Measurements from ENCODE around the gene FAM135A.
"Not testable (repeated sequence)": the region's sequence is repeated elsewhere in the genome, so short reads cannot be mapped to it uniquely, and the experiment has no call there.

Gene FAM135A

GRCh38 chr6:70447343-70448070, 34.2 kb downstream of the FAM135A start:
- not testable (repeated sequence) for H3K27ac ChIP-seq; DNase-seq (ENCODE audit: low read depth, low spot score)

GRCh38 chr6:70453899-70454298, 40.6 kb downstream of the FAM135A start:
- not testable (repeated sequence) for DNase-seq (ENCODE audit: low read depth, low spot score); H3K27ac ChIP-seq

DNA sequence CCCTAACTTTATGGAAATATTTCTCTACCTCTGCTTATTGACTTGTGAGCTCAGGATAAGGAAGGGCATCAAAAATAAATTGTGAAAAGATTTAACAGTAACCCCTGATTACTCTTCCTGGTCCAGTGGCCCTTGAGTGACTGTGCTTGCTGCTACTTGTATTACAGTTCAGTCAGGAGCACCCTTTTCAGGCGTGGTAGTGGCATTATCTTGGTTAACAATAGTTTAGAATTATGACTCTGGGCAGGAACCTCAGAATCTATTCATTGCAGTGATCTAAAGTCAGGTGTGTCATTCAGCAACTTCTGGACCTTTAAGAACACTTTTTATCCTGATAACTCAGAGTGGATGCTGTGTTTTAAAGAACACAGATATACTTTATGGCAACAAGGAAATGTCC, 43.4 kb downstream of the FAM135A start:
- DNase-seq (ENCODE audit: low read depth, low spot score), result no peak
- no peak overlapping the region for H3K27ac ChIP-seq

DNA sequence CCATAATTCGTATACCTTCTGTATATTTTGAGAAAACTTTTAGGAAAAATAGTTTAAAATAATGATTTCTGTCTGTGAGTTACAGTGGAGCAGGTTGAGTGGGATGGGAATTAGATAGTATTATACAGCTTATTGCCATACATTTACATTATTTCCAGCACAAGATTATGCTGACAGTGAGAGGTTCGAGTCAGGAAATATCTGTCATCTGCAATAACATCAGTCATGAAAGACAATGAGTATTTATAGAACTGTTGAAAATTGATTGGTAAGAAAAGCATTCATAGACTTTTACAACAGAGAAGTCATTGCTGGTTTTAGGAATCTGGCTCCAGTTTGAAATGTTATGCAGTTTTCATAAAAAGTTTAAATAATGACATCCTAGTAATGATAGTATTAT, 45.9 kb downstream of the FAM135A start:
- no peak for DNase-seq (ENCODE audit: low read depth, low spot score)
- H3K27ac ChIP-seq, result no peak overlapping the region

DNA sequence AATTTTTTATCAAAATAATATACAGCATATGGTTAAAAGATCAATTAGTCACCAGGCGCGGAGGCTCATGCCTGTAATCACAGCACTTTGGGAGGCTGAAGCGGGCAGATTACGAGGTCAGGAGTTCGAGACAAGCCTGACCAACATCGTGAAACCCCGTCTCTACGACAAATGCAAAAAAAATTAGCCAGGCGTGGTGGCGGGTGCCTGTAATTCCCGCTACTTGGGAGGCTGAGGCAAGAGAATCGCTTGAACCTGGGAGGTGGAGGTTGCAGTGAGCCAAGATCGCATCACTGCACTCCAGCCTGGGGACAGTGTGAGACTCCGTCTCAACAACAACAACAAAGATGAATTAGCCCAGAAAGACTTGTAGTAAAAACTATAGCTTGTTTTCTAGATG, 46.4 kb downstream of the FAM135A start:
- not testable (repeated sequence) for H3K27ac ChIP-seq; DNase-seq (ENCODE audit: low read depth, low spot score)

DNA sequence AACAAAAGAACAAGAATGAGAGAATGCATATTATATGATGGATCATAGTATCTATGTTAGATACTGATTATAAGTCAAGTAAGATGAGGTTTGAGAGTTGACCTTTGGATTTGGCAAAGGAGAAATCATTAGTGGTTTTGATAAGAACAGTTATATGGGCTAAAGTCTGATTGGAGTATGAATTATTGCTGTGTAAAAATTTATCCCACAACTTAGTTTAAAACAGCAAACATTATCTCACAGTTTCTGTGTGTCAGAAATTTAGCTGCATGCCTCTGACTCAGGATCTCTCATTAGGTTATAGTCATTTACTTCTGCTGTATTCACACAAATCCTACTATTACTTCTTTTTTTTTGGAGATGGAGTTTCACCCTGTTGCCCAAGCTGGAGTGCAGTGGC, 56.7 kb downstream of the FAM135A start:
- DNase-seq (ENCODE audit: low read depth, low spot score), result no peak
- H3K27ac ChIP-seq, result no peak overlapping the region

DNA sequence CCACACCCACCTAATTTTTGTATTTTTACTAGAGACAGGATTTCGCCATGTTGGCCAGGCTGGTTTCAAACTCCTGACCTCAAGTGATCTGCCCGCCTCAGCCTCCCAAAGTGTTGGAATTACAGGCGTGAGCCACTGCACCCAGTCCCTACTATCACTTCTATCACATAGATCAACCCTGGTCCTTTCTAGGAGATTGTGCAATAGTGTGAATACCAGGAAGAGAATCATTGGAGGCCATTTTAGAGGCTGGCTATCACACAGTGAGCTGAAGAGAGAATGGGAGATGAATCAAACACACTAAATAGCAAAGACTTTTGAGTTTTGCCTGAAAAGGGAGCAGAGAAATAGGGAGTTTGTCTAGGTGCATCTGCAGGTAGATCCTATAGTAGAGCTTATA, 57.2 kb downstream of the FAM135A start:
- DNase-seq (ENCODE audit: low read depth, low spot score); H3K27ac ChIP-seq: not testable (repeated sequence)

DNA sequence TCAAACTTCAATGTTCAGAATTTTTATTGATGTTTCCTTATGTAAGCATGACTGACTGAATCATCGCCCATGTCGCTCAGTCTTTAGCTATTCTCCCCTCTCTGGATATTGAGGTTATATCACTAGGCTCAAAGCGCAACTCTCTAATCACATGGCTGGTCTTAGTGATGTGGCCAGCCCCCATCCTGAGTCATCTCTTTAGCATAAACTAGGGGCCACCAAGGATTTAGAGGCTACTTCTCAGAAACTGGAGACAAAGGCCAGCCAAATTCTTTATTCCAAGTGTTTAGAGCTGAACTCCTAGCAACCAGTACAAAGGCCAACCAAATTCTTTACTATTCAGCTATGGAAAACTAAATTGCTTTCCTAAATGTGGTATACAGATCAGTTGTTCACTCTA, 61.4 kb downstream of the FAM135A start:
- DNase-seq (ENCODE audit: low read depth, low spot score), result no peak
- no peak overlapping the region for H3K27ac ChIP-seq

DNA sequence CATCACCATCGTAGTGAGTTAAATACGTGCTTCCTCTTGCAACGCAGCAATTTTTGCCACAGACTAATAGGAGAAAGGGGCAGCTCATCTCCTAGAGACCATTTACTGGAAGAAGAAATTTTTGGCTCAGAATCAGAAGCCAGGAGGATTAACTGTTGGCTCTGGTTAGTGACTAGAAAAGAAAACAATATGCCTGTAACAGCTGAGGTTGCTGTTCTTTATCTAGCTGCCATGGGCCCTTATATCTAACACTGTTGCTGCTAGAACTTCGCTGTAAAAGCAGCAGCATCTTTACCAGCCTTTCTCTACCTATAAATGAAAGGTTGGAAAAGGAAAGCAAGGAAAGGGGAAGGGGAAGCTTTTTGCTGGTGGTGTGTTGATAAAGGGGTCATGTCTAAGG, 65.9 kb downstream of the FAM135A start:
- no peak overlapping the region for H3K27ac ChIP-seq
- no peak for DNase-seq (ENCODE audit: low read depth, low spot score)

- DNase-seq (ENCODE audit: low read depth, low spot score); H3K27ac ChIP-seq: not testable (repeated sequence)
Observed at GRCh38 chr6:70486638-70487037, 73.3 kb downstream of the FAM135A start.

DNA sequence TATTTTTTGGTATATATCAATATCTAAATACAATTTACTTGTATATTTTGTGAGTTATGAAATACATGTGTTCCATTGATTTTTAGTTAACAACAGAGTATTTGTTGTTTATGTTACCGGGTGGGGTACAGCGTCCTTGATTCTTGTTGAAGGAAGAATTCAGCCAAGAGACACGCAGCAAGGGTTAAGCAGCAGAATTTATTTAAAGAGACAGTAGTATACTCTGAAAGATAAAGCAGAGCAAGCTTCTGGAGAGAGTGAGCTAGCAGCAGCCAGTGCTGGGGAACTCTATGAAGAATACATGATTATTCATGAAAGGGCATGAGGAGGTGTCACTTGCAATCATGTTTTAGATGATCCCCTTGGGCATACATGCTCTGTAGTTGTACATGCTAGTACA, 76.1 kb downstream of the FAM135A start:
- no peak for DNase-seq (ENCODE audit: low read depth, low spot score)
- H3K27ac ChIP-seq, result no peak overlapping the region

DNA sequence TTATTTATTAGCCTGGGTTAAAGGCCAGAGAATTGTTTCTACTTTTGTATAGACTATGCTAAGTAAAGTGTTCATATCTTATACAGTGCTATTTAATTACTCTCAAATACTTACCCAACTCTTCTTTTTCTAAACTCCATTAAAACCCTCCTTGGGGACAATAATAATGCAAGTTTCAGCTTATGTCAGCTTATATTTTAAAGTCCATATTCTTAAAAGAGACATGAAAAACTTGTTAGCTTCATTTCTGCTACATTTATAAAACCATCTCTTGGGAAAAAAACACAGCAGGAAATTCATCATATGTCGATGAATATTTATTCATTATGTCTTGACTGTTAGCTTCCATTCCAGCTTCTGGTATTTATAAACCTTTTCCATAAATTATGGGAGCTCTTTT, 81.5 kb downstream of the FAM135A start:
- DNase-seq (ENCODE audit: low read depth, low spot score), result no peak
- no peak overlapping the region for H3K27ac ChIP-seq

GRCh38 chr6:70495790-70496189, 82.5 kb downstream of the FAM135A start:
- H3K27ac ChIP-seq; DNase-seq (ENCODE audit: low read depth, low spot score): not testable (repeated sequence)

DNA sequence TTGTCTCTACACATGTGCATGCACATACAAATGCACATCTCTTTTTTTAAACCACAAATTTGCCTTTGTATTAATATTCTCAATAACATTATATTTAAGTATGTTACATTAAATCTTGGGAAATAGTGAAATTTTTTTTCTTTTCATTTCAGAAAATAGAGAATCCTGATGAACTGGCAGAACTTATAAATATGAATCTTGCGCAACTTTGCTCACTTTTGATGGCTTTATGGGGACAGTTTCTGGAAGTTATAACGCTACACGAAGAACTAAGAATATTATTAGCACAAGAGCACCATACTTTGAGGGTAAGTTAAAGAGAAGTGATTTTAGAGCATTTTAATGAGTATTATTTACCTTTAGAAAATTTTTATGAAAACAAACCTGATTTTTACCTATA, 89.2 kb downstream of the FAM135A start:
- no peak overlapping the region for H3K27ac ChIP-seq
- DNase-seq (ENCODE audit: low read depth, low spot score), result no peak

- H3K27ac ChIP-seq, result no peak overlapping the region
- DNase-seq (ENCODE audit: low read depth, low spot score), result no peak
Observed at GRCh38 chr6:70503813-70504465, 90.6 kb downstream of the FAM135A start.

GRCh38 chr6:70506321-70506720, 93.0 kb downstream of the FAM135A start:
- H3K27ac ChIP-seq, result no peak overlapping the region
- no peak for DNase-seq (ENCODE audit: low read depth, low spot score)

GRCh38 chr6:70507161-70507560, 93.9 kb downstream of the FAM135A start:
- DNase-seq (ENCODE audit: low read depth, low spot score), result no peak
- H3K27ac ChIP-seq, result no peak overlapping the region

- no peak overlapping the region for H3K27ac ChIP-seq
- no peak for DNase-seq (ENCODE audit: low read depth, low spot score)
Observed at GRCh38 chr6:70508953-70509352, 95.6 kb downstream of the FAM135A start.

DNA sequence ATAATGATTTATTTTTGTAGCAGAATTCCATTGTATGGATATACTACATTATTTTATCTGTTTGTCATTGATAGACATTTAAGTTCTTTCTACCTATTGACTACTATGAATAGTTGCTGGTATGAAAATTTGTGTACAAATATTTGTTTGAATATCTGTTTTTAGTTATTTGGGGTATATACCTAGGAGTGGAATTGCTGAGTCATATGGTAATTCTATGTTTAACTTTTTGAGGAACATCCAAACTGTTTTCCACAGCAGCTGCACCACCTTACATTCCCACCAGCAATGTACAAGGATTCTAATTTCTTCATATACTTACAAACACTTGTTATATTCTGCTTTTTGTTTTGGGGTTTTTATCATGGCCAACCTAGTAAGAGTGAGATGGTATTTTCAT, 97.3 kb downstream of the FAM135A start:
- DNase-seq (ENCODE audit: low read depth, low spot score), result no peak
- H3K27ac ChIP-seq, result no peak overlapping the region

- no peak for DNase-seq (ENCODE audit: low read depth, low spot score)
- H3K27ac ChIP-seq, result no peak overlapping the region
Observed at GRCh38 chr6:70518723-70519122, 105.4 kb downstream of the FAM135A start.

GRCh38 chr6:70520575-70520974, 107.3 kb downstream of the FAM135A start:
- no peak overlapping the region for H3K27ac ChIP-seq
- no peak for DNase-seq (ENCODE audit: low read depth, low spot score)

- DNase-seq (ENCODE audit: low read depth, low spot score), result no peak
- no peak overlapping the region for H3K27ac ChIP-seq
Observed at GRCh38 chr6:70524721-70525286, 111.5 kb downstream of the FAM135A start.

Measured in epithelial cell of prostate (primary cell).